PC-3 (cell line): Measurements from ENCODE around the gene PTDSS2. TPM values are rescaled to one million over a fixed set of nuclear protein-coding genes. Genes with fewer than 3 reads are reported as not detected.
A peak's percentile ranks its signal among the peaks of the same experiment; 100 is the strongest.

Experiments used
- ATAC-seq: fragments of 200-7000 bp; cut with Tn5 transposase; 2 replicates; pipeline ENCODE4 v1.9.1; 2020; ENCODE audit warnings: mild to moderate bottlenecking, moderate library complexity
- BruUV-seq: library from RNA; stranded (reverse); fragments of 400-500 nt; replicated peaks from 2 replicates; lab custom pipeline; 2021; lab: Mats Ljungman, UMichigan
- CTCF ChIA-PET: fragments of 300-600 bp; sonication (Branson Sonifier 250); formaldehyde crosslinking; loops from one replicate; lab custom pipeline; 2022; ENCODE audit warnings: antibody characterized with exemption; lab: Charles Lee
- POLR2A ChIA-PET: fragments of 300-600 bp; sonication (Branson Sonifier 250); formaldehyde crosslinking; loops from one replicate; lab custom pipeline; 2022; ENCODE audit warnings: antibody characterized with exemption; ENCODE audit not compliant: unreplicated experiment; lab: Charles Lee
- DNase-seq: peaks from one replicate; pipeline ENCODE4 v3.0.0-alpha.2; 2015
- H2AFZ ChIP-seq: fragments of 300-600 bp; sonication (generic); 2 replicates; pipeline ENCODE4 v1.6.0; 2016; ENCODE audit warnings: antibody characterized with exemption, low read length
- H3F3A ChIP-seq: fragments of 300-600 bp; sonication (generic); one replicate; pipeline ENCODE4 v1.6.0; 2017; ENCODE audit warnings: antibody characterized with exemption, low read length, control low read depth, mild to moderate bottlenecking; ENCODE audit not compliant: unreplicated experiment
- H3K27ac ChIP-seq: fragments of 300-600 bp; sonication (generic); 2 replicates; pipeline ENCODE4 v1.5.1; 2016; ENCODE audit warnings: mild to moderate bottlenecking, low read length
- H3K27me3 ChIP-seq: fragments of 300-600 bp; sonication (generic); 2 replicates; pipeline ENCODE4 v1.6.1; 2016; ENCODE audit warnings: low read length, mixed read lengths
- H3K36me3 ChIP-seq: fragments of 300-600 bp; sonication (generic); 2 replicates; pipeline ENCODE4 v1.6.1; 2016; ENCODE audit warnings: low read depth, mixed run types, low read length, mixed read lengths
- H3K4me1 ChIP-seq: fragments of 300-600 bp; sonication (generic); 2 replicates; pipeline ENCODE4 v1.5.1; 2016; ENCODE audit warnings: low read length; ENCODE audit not compliant: insufficient read depth
- H3K4me2 ChIP-seq: fragments of 300-600 bp; sonication (generic); 2 replicates; pipeline ENCODE4 v1.6.0; 2016; ENCODE audit warnings: low read length
- H3K4me3 ChIP-seq: fragments of 300-600 bp; sonication (generic); 2 replicates; pipeline ENCODE4 v1.5.1; 2016; ENCODE audit warnings: mild to moderate bottlenecking, low read length, mixed read lengths
- H3K79me2 ChIP-seq: fragments of 300-600 bp; sonication (generic); 2 replicates; pipeline ENCODE4 v1.6.1; 2017; ENCODE audit warnings: low read length, mixed read lengths
- H3K9ac ChIP-seq: fragments of 300-600 bp; sonication (generic); 2 replicates; pipeline ENCODE4 v1.6.0; 2016; ENCODE audit warnings: mild to moderate bottlenecking, low read length
- H3K9me2 ChIP-seq: fragments of 300-600 bp; sonication (generic); replicated peaks from 2 replicates; pipeline ENCODE4 v1.6.1; 2016; ENCODE audit warnings: mixed run types, low read length, mixed read lengths
- H3K9me3 ChIP-seq: fragments of 300-600 bp; sonication (generic); 2 replicates; pipeline ENCODE4 v1.6.1; 2016; ENCODE audit warnings: low read length, mixed read lengths
- H4K20me1 ChIP-seq: fragments of 300-600 bp; sonication (generic); 2 replicates; pipeline ENCODE4 v1.6.1; 2016; ENCODE audit warnings: low read length, mixed read lengths
- CTCF ChIP-seq: fragments of 300-600 bp; sonication (generic); conservative IDR thresholded peaks from 2 replicates; pipeline ENCODE4 v1.5.1; 2017; ENCODE audit warnings: antibody characterized with exemption, low read depth, mild to moderate bottlenecking, low read length
- EZH2 ChIP-seq: fragments of 300-600 bp; sonication (generic); IDR thresholded peaks from one replicate; pipeline ENCODE4 v1.6.1; 2017; ENCODE audit warnings: antibody characterized with exemption, mild to moderate bottlenecking, low read length; ENCODE audit not compliant: unreplicated experiment
- EZH2phosphoT487 ChIP-seq: fragments of 300-600 bp; sonication (generic); IDR thresholded peaks from 2 replicates; pipeline ENCODE4 v1.6.1; 2018; ENCODE audit warnings: mild to moderate bottlenecking, antibody characterized with exemption, low read length, borderline replicate concordance
- intact Hi-C: fragments of 100-400 bp; cut with micrococcal nuclease; formaldehyde crosslinking; loops from 2 replicates; pipeline ENCODE4 v1.9.0; 2023
- total RNA-seq: library from RNA; depleted of rRNA; stranded (reverse); fragments of >200 nt; gene quantifications from 2 replicates; pipeline ENCODE4 v1.2.3, GENCODE V29; 2014

Gene PTDSS2
- total RNA-seq, 1 experiment from 2014 or later: 53.0 TPM

GRCh38 chr11:504053-504993 is 54.2 kb downstream of the PTDSS2 start:
- TF ChIP-seq EZH2phosphoT487: no peak
- TF ChIP-seq CTCF: no peak
- TF ChIP-seq EZH2: no peak
- ATAC-seq (no peak), DNase-seq (no peak)
- H3K4me3 ChIP-seq: peak overlapping the region; percentile 88
- no peaks in the 10 kb centered on the region for H3K36me3 ChIP-seq
- no peak overlapping the region for H3K27ac ChIP-seq
- peak overlapping the region; percentile 100 for H3K4me2 ChIP-seq
- H3K79me2 ChIP-seq: peaks cover 43% of the 10 kb centered on the region
- H3F3A ChIP-seq: no peaks in the 10 kb centered on the region
- intact Hi-C loops: no loop called here
- H3K9ac ChIP-seq: no peak overlapping the region
- CTCF ChIA-PET: no interaction called here
- H3K4me1 ChIP-seq: peaks cover 12% of the 10 kb centered on the region
- no peak overlapping the region for H2AFZ ChIP-seq
- H3K27me3 ChIP-seq: no peaks in the 10 kb centered on the region
- POLR2A ChIA-PET: no interaction called here
- H3K9me2 ChIP-seq: no peaks in the 10 kb centered on the region
- no peaks in the 10 kb centered on the region for H4K20me1 ChIP-seq
- no TSS peak for BruUV-seq
- H3K9me3 ChIP-seq: no peaks in the 10 kb centered on the region

GRCh38 chr11:504994-505344 is 54.9 kb downstream of the PTDSS2 start:
- CTCF ChIA-PET: no interaction called here
- Histone ChIP-seq H3K4me1 (peaks cover 12% of the 10 kb centered on the region), H3K9me2 (no peaks in the 10 kb centered on the region), H2AFZ (no peak overlapping the region), H3K27ac (no peak overlapping the region), H3K27me3 (no peaks in the 10 kb centered on the region), H3K9ac (peak overlapping the region; percentile 100; the same call in 1 of the 2 replicates), H3K79me2 (peaks cover 43% of the 10 kb centered on the region), H3K4me3 (peak overlapping the region; percentile 88), H3F3A (no peaks in the 10 kb centered on the region), H4K20me1 (no peaks in the 10 kb centered on the region), H3K9me3 (no peaks in the 10 kb centered on the region), H3K4me2 (peak overlapping the region; percentile 100), H3K36me3 (peaks cover 1% of the 10 kb centered on the region; the same call in 1 of the 2 replicates)
- DNase-seq (peak; percentile 24), ATAC-seq (no peak)
- POLR2A ChIA-PET: no interaction called here
- intact Hi-C loops: loop anchor here (5.0 kb wide), 1 partner anchor 38 kb away; no protein-coding TSS in a partner anchor
- no TSS peak for BruUV-seq
- TF ChIP-seq EZH2: no peak
- no peak for TF ChIP-seq EZH2phosphoT487
- TF ChIP-seq CTCF: no peak
